ENCODE results near the gene LHX4.

LHX4 gene

GRCh38 chr1:180244840-180245239 lies 14.8 kb downstream of the LHX4 start:
- no peak for TF ChIP-seq CTCF (IDR thresholded peaks at IDR 0.05; ENCODE audit: insufficient read depth, low read length, poor library complexity, severe bottlenecking)
- Histone ChIP-seq H3K4me3 (replicated peaks; ENCODE audit: low read depth, low read length) (no peak overlapping the region), H3K36me3 (ENCODE audit: control insufficient read depth, insufficient read depth, low read length) (no peaks in the 10 kb centered on the region), H3K27me3 (replicated peaks; ENCODE audit: control insufficient read depth, insufficient read depth, low read length) (no peaks in the 10 kb centered on the region; the same call in 1 of the 2 replicates)
- DNase-seq (ENCODE audit: extremely low read depth, insufficient read length): no peak

GRCh38 chr1:180246579-180246978 lies 16.5 kb downstream of the LHX4 start:
- Histone ChIP-seq H3K27me3 (replicated peaks; ENCODE audit: control insufficient read depth, insufficient read depth, low read length) (no peaks in the 10 kb centered on the region), H3K4me3 (replicated peaks; ENCODE audit: low read depth, low read length) (no peak overlapping the region), H3K36me3 (ENCODE audit: control insufficient read depth, insufficient read depth, low read length) (no peaks in the 10 kb centered on the region)
- no peak for TF ChIP-seq CTCF (IDR thresholded peaks at IDR 0.05; ENCODE audit: insufficient read depth, low read length, poor library complexity, severe bottlenecking)
- no peak for DNase-seq (ENCODE audit: extremely low read depth, insufficient read length)

GRCh38 chr1:180247061-180247460 lies 17.0 kb downstream of the LHX4 start:
- no peak for TF ChIP-seq CTCF (IDR thresholded peaks at IDR 0.05; ENCODE audit: insufficient read depth, low read length, poor library complexity, severe bottlenecking)
- no peak for DNase-seq (ENCODE audit: extremely low read depth, insufficient read length)
- Histone ChIP-seq H3K27me3 (replicated peaks; ENCODE audit: control insufficient read depth, insufficient read depth, low read length) (no peaks in the 10 kb centered on the region), H3K36me3 (ENCODE audit: control insufficient read depth, insufficient read depth, low read length) (no peaks in the 10 kb centered on the region), H3K4me3 (replicated peaks; ENCODE audit: low read depth, low read length) (no peak overlapping the region)

GRCh38 chr1:180247580-180247979 lies 17.5 kb downstream of the LHX4 start:
- DNase-seq (ENCODE audit: extremely low read depth, insufficient read length): no peak
- H3K36me3 ChIP-seq (ENCODE audit: control insufficient read depth, insufficient read depth, low read length): no peaks in the 10 kb centered on the region
- TF ChIP-seq CTCF (IDR thresholded peaks at IDR 0.05; ENCODE audit: insufficient read depth, low read length, poor library complexity, severe bottlenecking): no peak
- H3K4me3 ChIP-seq (replicated peaks; ENCODE audit: low read depth, low read length): no peak overlapping the region
- no peaks in the 10 kb centered on the region for H3K27me3 ChIP-seq (replicated peaks; ENCODE audit: control insufficient read depth, insufficient read depth, low read length)

- no peak for DNase-seq (ENCODE audit: extremely low read depth, insufficient read length)
- Histone ChIP-seq H3K27me3 (replicated peaks; ENCODE audit: control insufficient read depth, insufficient read depth, low read length) (no peaks in the 10 kb centered on the region), H3K36me3 (ENCODE audit: control insufficient read depth, insufficient read depth, low read length) (no peaks in the 10 kb centered on the region), H3K4me3 (replicated peaks; ENCODE audit: low read depth, low read length) (no peak overlapping the region)
- no peak for TF ChIP-seq CTCF (IDR thresholded peaks at IDR 0.05; ENCODE audit: insufficient read depth, low read length, poor library complexity, severe bottlenecking)
Observed at GRCh38 chr1:180248176-180248575, 18.1 kb downstream of the LHX4 start.

All from GM06990 (cell line).